Caco-2 (cell line): Measurements from ENCODE around the gene TMED4. TPM values are rescaled to one million over a fixed set of nuclear protein-coding genes. Genes with fewer than 3 reads are reported as not detected.
A peak's percentile ranks its signal among the peaks of the same experiment; 100 is the strongest.

Experiments
- BruUV-seq: library from RNA; stranded (reverse); fragments of 400-500 nt; replicated peaks from 2 replicates; lab custom pipeline; 2021; lab: Mats Ljungman, UMichigan
- CTCF ChIA-PET: fragments of 300-600 bp; sonication (Branson Sonifier 250); formaldehyde crosslinking; loops from one replicate; lab custom pipeline; 2022; ENCODE audit warnings: antibody characterized with exemption; lab: Charles Lee
- POLR2A ChIA-PET: fragments of 300-600 bp; sonication (Branson Sonifier 250); formaldehyde crosslinking; loops from one replicate; lab custom pipeline; 2022; ENCODE audit warnings: antibody characterized with exemption; lab: Charles Lee
- DNase-seq, 2 experiments: peaks; one replicate each; pipeline versions ENCODE4 v3.0.0 to v3.0.0-alpha.2; 2020 to 2022
- H3K27me3 ChIP-seq: replicated peaks from 2 replicates; pipeline ENCODE4 v1.6.0; 2011; ENCODE audit warnings: low read length; ENCODE audit not compliant: control insufficient read depth, insufficient read depth
- H3K36me3 ChIP-seq: 2 replicates; pipeline ENCODE4 v1.5.1; 2011; ENCODE audit warnings: low read length; ENCODE audit not compliant: control insufficient read depth, insufficient read depth
- H3K4me1 ChIP-seq: fragments of 250-450 bp; sonication (Bioruptor Pico); 2 replicates; pipeline ENCODE4 v1.5.1; 2020; ENCODE audit warnings: mild to moderate bottlenecking
- H3K4me3 ChIP-seq: 2 replicates; pipeline ENCODE4 v1.5.1; 2011; ENCODE audit warnings: low read depth, mild to moderate bottlenecking, control low read depth, low read length
- H3K9me3 ChIP-seq: fragments of 250-450 bp; sonication (Bioruptor Pico); 2 replicates; pipeline ENCODE4 v1.5.1; 2020; ENCODE audit warnings: mild to moderate bottlenecking, moderate library complexity
- H3K27ac Mint-ChIP-seq: one replicate; pipeline ENCODE4 v1.8.0; 2022; ENCODE audit warnings: mixed read lengths; ENCODE audit not compliant: unreplicated experiment
- H3K27me3 Mint-ChIP-seq: one replicate; pipeline ENCODE4 v1.8.0; 2022; ENCODE audit warnings: mixed read lengths; ENCODE audit not compliant: insufficient read depth, unreplicated experiment
- H3K36me3 Mint-ChIP-seq: one replicate; pipeline ENCODE4 v1.8.0; 2022; ENCODE audit warnings: mild to moderate bottlenecking, mixed read lengths; ENCODE audit not compliant: insufficient read depth, unreplicated experiment
- H3K4me1 Mint-ChIP-seq: one replicate; pipeline ENCODE4 v1.8.0; 2022; ENCODE audit warnings: low read depth, mixed read lengths; ENCODE audit not compliant: unreplicated experiment
- H3K4me3 Mint-ChIP-seq: one replicate; pipeline ENCODE4 v1.8.0; 2022; ENCODE audit warnings: mild to moderate bottlenecking, moderate library complexity, mixed read lengths; ENCODE audit not compliant: unreplicated experiment
- H3K9me3 Mint-ChIP-seq: one replicate; pipeline ENCODE4 v1.8.0; 2022; ENCODE audit warnings: mixed read lengths; ENCODE audit not compliant: unreplicated experiment
- CTCF ChIP-seq, 2 experiments: fragments of 200-600 bp in 1 of 2; IDR thresholded peaks; 1 replicate in 1 of 2; 2 replicates in 1 of 2; pipeline versions ENCODE4 v1.5.1 to v1.8.0; 2011 to 2022; ENCODE audit warnings: antibody characterized with exemption in 1 of 2, control low read depth in 1 of 2, inconsistent platforms in 1 of 2, low read depth in 1 of 2, low read length in 1 of 2, mild to moderate bottlenecking in 1 of 2, moderate library complexity in 1 of 2; ENCODE audit not compliant: insufficient read depth in 1 of 2, severe bottlenecking in 1 of 2, unreplicated experiment in 1 of 2
- intact Hi-C: fragments of 100-400 bp; cut with micrococcal nuclease; formaldehyde crosslinking; loops from one replicate; pipeline ENCODE4 v1.10.0; 2022; ENCODE audit not compliant: unreplicated experiment
- total RNA-seq: library from RNA; stranded (reverse); gene quantifications from 2 replicates; pipeline ENCODE4 v1.2.3, GENCODE V29; 2022

Gene TMED4
- total RNA-seq, 1 experiment from 2014 or later = 96.6 TPM

GRCh38 chr7:44630792-44631457 lies 48.9 kb upstream of the TMED4 start:
- Histone ChIP-seq H3K4me1 (peaks cover 42% of the 10 kb centered on the region), H3K4me3 (no peak overlapping the region), H3K36me3 (no peaks in the 10 kb centered on the region; the same call in 1 of the 2 replicates), H3K9me3 (no peaks in the 10 kb centered on the region), H3K27me3 (no peaks in the 10 kb centered on the region)
- Mint-ChIP-seq H3K27ac (peak overlapping the region; percentile 29), H3K36me3 (peaks cover 73% of the 10 kb centered on the region), H3K4me3 (no peak overlapping the region), H3K9me3 (no peaks in the 10 kb centered on the region), H3K4me1 (peaks cover 45% of the 10 kb centered on the region), H3K27me3 (no peaks in the 10 kb centered on the region)
- ChIA-PET POLR2A (no interaction called here), CTCF (interaction anchor here (0.6 kb wide), 1 partner anchor 10 kb away, joined by 4 read pairs; no protein-coding TSS in a partner anchor)
- TF ChIP-seq CTCF (IDR thresholded peaks at IDR 0.05; ENCODE audit: insufficient read depth in 1 of 2, low read depth in 1 of 2, low read length in 1 of 2, severe bottlenecking in 1 of 2, unreplicated experiment in 1 of 2) = no peak
- DNase-seq = no peak
- BruUV-seq = no TSS peak
- intact Hi-C loops = no loop called here

- ChIA-PET CTCF (no interaction called here), POLR2A (no interaction called here)
- no peaks in the 10 kb centered on the region for H3K9me3 Mint-ChIP-seq
- no peak for DNase-seq
- BruUV-seq = no TSS peak
- Histone ChIP-seq H3K9me3 (no peaks in the 10 kb centered on the region), H3K36me3 (no peaks in the 10 kb centered on the region; the same call in none of the 2 replicates), H3K4me3 (no peak overlapping the region), H3K4me1 (peaks cover 32% of the 10 kb centered on the region), H3K27me3 (no peaks in the 10 kb centered on the region)
- H3K36me3 Mint-ChIP-seq = peaks cover 76% of the 10 kb centered on the region
- TF ChIP-seq CTCF (IDR thresholded peaks at IDR 0.05; ENCODE audit: insufficient read depth in 1 of 2, low read depth in 1 of 2, low read length in 1 of 2, severe bottlenecking in 1 of 2, unreplicated experiment in 1 of 2) = no peak
- intact Hi-C loops = no loop called here
- H3K27ac Mint-ChIP-seq = peak overlapping the region; percentile 2
- peaks cover 41% of the 10 kb centered on the region for H3K4me1 Mint-ChIP-seq
- no peak overlapping the region for H3K4me3 Mint-ChIP-seq
- H3K27me3 Mint-ChIP-seq = no peaks in the 10 kb centered on the region
Observed at GRCh38 chr7:44629829-44630522, 47.9 kb upstream of the TMED4 start.

- intact Hi-C loops = no loop called here
- no peaks in the 10 kb centered on the region for H3K9me3 Mint-ChIP-seq
- no peak overlapping the region for H3K4me3 Mint-ChIP-seq
- no peak overlapping the region for H3K27ac Mint-ChIP-seq
- POLR2A ChIA-PET = no interaction called here
- Histone ChIP-seq H3K27me3 (no peaks in the 10 kb centered on the region), H3K9me3 (no peaks in the 10 kb centered on the region), H3K36me3 (no peaks in the 10 kb centered on the region; the same call in none of the 2 replicates), H3K4me1 (peaks cover 14% of the 10 kb centered on the region), H3K4me3 (no peak overlapping the region)
- no peaks in the 10 kb centered on the region for H3K27me3 Mint-ChIP-seq
- BruUV-seq = no TSS peak
- TF ChIP-seq CTCF (IDR thresholded peaks at IDR 0.05; ENCODE audit: insufficient read depth in 1 of 2, low read depth in 1 of 2, low read length in 1 of 2, severe bottlenecking in 1 of 2, unreplicated experiment in 1 of 2) = no peak
- DNase-seq = no peak
- peaks cover 28% of the 10 kb centered on the region for H3K4me1 Mint-ChIP-seq
- peaks cover 58% of the 10 kb centered on the region for H3K36me3 Mint-ChIP-seq
- CTCF ChIA-PET = no interaction called here
Observed at GRCh38 chr7:44626620-44627019, 44.6 kb upstream of the TMED4 start.
